Activated CD4-positive, alpha-beta T cell treated with anti-CD3 and anti-CD28 coated beads, Interleukin-2, amount 50 U/mL, for 1 hour (primary cell): ENCODE measurements around the gene C6orf120.

Source experiments
- DNase-seq: peaks from one replicate; pipeline ENCODE4 v3.0.0-alpha.2; 2020

The C6orf120 gene

DNA sequence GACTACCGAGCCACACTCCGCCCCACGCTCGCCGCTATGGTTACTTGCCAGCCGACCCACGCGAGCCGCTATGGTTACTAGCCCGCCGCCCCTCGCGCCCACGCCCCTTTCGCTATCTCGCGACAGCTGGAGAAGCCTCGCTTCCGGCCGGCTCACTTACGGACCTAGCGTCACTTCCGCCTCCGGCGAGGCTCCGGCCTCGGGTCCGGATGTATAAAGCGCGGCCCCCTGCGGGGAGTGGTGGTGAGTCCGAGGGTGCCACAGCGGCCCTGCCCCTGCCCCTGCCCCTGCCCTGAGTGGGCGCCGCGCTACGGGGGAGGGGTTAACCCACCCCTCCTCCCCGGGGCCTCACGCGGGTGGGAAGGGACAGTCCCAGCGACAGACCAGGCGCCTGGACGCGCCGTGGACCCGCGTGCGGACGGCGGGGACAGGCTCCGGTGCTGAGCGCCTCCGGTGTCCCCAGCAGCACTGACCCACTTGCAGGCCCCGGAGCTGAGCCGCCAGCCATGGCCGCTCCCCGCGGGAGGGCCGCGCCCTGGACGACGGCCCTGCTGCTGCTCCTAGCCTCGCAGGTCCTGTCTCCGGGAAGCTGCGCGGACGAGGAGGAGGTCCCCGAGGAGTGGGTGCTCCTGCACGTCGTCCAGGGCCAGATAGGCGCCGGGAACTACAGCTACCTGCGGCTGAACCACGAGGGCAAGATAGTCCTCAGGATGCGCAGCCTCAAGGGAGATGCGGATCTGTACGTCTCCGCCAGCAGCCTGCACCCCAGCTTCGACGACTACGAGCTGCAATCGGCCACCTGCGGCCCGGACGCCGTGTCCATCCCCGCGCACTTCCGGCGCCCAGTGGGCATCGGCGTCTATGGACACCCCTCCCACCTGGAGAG lies at the start of gene C6orf120, which contains the start of gene WDR27:
C6orf120 (plus strand) TSS at position 173 of the 886 bp plus-strand sequence; CDS start at position 507, 334 bp downstream.
WDR27 (minus strand) TSS at position 76 of the 886 bp plus-strand sequence. CDS start 13,024 bp downstream, outside the sequence.
- DNase-seq = peak; percentile 96

DNA sequence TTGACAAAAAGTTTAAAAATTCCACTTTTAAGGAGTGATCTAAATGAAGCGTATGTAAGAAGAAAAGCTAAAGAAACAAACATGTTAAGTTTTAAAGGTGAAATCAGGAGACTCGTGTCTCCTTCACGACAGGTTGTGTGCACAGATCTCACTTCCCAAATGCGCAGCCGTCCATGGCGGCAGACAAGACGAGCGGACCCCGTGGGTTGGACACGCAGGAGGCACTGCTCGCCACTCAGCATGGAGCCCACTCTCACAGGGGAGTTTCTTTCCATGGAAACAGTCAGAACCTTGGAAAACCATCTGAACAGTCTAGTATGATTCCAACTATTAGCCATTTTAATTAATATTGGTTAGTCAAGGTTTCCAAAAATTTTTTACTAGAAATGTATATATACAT lies 49.0 kb upstream of the C6orf120 start:
- no peak for DNase-seq

DNA sequence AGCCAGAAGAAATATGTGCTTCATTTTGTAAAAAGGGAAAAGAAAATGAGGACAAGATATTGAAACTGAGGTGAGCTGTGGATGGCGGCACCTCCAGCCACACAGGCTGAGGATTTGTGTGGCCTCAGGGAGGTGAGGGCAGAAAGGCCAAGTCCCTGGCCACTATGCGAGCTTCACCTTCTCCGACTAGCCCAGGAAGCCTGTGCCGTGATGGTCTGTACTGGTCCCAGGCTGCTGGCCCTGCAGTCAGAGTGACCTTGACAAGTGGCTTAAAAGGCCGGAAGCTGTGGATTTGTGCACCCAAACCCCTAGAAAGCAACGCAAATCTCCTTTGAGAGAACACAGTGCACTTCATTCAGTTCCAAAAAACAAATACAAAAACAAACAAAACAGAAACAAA lies 48.2 kb upstream of the C6orf120 start:
- no peak for DNase-seq

DNA sequence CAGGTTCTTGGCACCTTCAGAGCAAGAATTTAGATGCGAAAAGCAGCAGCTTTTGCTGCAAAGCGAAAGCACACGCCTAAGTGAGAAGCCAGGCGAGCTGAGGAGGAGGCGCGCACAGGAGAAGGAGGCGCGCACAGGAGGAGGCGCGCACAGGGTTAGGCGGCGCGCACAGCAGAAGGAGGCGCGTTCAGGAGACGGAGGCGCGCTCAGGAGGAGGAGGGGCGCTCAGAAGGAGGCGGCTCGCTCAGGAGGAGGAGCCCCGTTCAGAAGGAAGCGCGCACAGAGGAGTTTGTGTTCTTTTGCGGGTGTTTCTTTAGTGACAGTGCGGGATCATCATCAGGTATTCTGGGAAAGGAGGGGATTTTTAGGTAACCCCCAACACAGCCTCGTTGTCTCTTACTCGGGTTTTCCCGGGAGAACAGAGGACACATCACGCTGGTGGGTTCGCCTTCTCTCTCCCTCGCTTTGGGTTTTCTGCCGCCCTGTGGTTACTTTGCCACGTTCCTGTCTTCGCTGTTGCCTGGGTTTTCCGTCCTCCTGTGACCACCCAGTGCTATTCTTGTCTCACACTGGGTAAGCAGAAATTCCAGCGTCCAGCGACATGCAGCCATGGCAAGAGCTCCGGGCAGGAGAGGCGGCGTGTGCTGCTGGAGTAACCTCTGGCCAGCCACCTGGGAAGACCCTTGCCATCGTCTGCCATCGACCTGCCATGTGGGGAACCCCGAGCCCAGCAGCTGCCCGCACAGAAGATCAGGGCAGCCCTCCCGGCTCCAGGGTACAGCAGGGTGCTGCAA lies 47.1 kb upstream of the C6orf120 start:
- peak; percentile 72 for DNase-seq

DNA sequence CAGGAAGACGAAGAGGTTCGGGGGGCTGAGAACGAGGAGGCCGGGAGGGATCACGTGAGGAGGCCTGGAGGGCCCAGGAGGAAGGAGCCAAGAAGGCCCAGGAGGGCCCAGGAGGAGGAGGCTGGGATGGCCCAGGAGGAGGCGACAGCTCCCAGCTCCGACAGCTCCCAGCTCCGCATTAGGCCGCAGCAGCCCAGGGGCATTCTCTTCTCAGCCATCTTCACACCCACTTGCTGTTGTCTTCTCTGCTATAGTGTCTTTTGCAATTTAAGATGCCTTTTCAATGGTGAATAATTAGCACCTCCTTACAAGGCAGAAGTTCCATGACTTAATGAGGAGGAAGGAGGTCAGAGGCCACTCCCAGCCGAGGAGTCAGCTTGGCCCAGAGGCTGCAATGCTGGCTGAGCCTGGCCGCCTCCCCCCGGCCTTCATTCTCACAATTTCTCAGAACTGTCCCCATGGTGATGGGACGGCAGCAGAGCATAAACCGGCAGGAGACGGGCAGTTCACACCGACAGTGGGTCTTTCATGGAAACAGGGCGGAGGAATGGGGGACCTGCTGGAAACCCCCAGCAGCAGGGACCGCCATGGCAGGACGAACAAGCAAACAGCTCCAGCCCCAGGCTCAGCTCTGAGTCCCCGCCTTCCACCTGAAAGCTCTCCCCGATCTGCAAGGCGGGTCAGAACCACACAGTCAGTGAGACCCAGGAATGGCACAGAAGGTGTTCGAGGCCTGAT lies 45.2 kb upstream of the C6orf120 start:
- DNase-seq = no peak

DNA sequence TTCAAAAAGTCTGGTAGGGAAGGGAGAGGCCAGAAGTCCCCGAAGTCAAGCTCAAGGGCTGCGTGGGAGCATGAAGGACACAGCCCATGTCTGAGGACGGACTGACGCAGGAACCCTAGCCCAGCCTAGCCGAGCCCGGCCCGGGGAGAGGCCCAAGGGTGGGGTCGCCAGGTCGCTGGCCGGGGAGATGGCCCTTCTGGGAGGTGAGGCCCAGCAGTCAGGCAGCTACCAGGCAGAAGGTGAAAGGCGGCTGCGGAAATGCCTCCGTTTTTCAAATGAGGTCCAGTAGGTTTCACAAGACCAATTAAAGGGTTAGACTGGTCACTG lies 44.7 kb upstream of the C6orf120 start:
- no peak for DNase-seq

DNA sequence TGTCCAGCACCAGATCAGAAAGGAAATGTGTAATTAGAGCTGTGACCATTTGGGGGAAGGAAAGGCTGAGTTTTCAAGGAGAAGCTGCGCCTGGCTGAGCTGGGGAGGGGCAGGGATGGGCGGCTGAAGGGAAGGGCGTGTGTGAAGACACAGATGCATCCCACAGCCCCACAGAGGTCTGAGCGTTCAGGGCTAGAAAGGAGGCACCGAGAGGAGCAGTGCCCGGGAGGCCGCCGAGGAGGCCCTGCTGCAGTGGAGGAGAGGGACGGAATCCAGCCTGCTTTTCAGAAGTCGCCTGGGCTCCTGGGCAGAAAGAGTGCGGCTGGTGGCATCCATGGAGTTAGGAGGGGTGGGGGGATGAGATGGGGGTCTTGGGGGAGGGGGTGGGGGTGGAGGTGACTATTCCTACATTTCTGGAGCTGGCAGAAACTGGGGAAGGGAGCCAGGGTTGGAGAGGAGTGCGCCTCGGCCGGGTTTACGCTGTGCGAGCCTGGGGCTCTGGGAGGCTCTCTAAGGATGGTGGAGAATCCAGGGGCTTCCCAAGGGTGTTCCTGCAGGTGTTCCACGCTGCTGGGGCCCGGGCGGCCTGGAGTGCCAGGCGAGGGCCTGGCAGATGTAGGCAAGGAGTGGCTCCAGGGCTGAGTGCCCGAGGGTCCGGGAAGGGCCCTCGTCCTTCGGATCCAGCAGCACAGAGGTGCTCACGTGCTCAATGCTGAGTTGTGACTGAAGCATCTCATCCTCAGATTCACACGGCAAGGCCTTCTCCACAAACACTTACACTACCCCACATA lies 41.9 kb upstream of the C6orf120 start:
- no peak for DNase-seq

DNA sequence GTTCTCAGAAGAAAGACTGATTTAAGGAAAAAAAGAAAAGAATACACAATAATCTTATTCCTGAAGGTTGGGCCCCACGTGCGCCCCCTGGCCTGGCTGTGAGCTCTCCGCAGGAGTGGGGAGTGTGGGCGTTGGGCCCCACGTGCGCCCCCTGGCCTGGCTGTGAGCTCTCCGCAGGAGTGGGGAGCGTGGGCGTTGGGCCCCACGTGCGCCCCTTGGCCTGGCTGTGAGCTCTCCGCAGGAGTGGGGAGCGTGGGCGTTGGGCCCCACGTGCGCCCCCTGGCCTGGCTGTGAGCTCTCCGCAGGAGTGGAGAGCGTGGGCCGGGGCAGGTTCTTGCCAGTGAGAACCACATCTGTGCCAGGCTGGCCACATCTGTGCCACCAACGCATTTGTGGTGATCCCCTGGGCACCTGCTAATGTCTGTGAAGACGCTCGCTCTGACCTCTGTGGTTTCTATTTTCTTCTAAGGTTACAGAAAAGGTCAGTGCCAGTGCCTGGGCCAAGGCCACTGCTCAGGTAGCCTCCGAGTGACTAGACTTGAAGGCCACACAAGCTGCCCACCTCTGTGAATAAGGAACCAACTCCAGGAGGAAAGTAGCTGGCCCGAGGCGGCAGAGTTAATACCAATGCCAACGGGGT lies 41.1 kb upstream of the C6orf120 start:
- DNase-seq = no peak

DNA sequence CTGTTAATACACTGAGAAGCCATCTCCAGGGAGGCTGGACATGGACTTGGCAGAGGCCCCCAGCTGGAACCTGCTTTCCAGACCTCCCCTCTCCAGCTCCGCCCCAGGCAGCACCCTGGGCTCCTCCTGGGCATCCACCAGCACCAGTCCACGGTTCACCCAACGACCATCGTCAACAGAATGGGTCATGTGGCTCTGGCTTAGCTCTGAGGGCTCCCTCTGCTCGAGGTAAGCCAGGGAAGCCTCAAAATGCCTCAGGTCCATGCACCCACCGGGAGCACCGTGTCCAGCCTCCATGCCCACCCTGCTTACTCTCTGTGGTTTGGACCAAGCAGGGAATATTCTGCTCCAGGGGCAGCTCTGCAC lies 40.6 kb upstream of the C6orf120 start:
- no peak for DNase-seq

DNA sequence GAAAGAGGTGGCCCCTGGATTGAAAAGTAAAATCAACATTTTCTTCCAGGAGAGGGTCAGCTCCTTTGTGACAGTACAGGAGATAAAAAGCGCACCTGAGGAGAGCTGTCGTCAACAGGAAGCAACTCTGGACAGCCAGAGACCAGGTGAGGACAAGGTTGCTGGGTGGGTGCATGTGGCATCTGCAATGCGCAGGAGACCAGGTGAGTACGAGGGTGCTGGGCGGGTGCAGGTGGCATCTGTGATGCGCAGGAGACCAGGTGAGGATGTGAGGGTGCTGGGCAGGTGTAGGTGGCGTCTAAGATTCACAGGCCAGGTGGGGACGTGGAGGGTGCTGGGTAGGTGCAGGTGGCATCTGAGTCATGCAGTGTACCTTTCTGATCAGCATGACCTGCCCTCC lies 38.5 kb upstream of the C6orf120 start:
- no peak for DNase-seq

DNA sequence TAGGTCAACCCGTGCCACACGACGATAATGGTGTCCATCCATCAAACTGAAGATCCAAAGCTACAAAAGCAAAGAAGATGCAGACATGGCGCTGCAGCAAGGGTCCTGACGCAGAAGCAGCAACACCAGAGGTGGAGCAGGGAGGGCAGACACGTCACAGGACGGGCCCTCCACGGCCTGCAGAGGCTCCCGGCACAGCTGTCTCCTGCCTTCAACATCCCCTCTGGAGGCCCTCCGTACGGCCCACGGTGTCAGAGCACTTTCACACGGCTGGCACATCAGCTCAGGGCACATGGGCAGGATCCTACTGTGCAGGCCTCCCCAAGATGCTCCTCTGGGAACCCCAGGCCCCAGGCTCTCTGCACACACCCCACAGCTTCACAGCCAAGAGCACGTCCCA lies 37.7 kb upstream of the C6orf120 start:
- no peak for DNase-seq

DNA sequence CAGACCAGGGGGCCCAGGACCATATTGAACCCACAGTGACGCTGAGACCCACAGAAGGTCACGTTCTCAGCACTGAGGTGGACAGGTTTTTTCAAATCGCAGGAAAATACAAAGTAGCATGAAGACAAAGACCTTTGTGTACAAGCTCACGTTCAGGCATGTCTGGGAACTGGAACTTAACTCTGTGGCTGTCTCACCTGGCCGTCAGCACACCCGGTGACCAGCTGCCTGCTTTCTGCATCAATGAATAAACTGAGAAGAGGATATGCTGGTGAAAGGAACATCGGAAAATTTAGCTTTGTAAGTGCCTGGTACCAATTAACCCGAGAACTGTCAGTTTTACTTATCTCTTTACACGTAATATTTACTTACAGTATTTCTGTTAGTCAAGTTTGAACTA lies 36.6 kb upstream of the C6orf120 start:
- no peak for DNase-seq

DNA sequence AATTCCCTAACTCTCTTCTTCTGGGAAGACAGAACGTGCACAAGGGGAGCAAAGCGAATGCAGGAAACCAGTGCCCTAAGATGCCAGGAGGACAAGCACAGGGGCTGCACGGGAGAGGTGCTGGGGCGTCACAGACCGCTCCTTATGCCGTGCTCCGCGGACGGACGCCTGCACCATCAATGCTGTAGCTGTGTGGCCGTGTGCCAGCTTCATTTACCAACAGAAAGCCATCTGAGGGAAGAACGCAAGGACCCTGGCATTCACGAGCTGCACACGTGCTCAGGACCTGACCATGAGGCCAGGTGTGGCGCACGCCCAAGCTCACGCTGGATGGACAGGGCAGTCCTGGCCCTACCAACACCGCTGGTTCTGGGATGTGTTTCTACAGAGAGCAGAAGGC lies 35.5 kb upstream of the C6orf120 start:
- no peak for DNase-seq

DNA sequence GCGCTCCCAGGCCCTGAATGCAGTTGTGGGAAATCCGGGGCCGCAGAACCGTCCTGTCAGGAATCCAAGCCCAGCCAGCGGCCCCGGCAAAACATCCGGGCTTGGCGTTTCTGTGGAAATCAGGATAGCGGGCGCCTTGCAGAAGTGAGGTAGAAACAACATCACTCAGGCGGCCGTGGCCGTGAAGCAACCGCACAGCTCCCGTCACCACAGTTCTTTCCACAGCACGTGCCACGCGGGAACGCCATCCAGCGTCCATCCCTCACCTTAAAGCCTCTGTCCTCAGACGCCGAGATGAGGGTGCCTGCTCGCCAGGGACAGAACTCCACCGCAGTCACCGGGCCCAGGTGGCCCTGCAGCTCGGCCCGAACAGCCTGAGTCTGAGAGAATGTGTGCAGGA lies 34.2 kb upstream of the C6orf120 start:
- no peak for DNase-seq

DNA sequence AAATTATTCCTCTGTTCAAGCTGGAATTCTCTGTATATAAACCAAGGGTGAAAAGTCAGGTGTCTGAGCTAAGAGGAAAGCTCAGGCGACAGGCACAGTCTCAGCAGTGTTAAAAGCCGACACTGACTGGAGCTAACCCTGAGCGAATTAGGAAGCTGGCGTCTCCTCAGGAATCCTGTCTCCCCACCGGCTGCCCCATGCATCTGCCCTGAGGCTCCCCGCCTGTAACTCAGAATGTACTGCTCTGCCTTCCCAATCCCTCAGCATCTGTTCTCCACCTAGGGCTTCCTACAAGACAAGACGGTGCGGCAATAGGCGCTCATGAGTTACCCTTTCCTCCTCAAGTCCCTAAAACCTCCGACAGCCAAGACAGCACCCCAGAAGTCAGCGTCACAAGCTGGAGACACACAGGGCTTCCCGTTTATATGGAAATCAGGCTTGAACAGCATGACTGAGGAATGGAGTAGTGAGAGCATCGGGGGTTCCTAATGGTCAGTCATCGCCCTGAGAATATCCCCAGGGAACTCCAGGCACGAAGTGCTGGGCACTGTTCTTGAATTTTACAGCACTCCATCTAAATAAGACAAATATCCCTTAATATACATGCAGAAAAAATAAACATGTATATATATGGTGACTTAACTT lies 33.6 kb upstream of the C6orf120 start:
- DNase-seq = no peak

DNA sequence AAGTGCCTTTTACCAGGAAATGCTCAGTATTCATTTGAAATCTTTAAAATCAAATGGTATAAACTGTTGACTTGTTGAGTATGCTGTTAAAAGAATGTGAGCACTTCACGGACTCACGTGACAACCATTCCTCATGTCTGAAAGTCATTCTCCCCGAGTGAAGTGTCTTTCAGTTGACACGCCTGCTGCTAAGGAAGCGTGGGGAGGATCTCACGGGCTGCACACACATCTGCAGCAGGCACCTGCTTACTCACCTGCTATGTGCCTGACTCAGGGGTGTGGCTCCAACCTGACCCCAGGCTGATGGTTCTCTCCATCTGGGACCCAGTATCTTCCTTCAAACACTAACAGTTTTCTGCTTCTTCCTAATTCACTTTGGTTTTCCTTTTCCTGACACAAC lies 32.8 kb upstream of the C6orf120 start:
- no peak for DNase-seq

DNA sequence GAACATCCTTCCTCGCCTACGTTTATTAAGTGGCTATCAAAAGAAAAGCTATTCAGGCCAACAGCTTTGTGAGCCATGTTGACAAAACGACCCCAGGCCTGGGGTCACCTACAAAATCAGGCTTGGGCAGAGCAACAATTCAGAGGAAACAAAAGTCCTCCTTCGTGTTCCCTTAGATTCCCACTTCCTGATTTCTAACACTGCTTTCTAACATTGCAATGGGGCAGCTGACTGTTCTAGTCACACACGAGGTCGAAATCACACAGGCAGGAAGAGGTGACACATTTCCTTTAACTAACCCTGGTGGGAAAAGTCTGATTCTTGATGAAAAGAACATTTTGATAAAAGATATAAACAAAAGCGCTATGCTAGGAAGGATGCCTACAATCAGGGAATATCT lies 32.0 kb upstream of the C6orf120 start:
- no peak for DNase-seq

DNA sequence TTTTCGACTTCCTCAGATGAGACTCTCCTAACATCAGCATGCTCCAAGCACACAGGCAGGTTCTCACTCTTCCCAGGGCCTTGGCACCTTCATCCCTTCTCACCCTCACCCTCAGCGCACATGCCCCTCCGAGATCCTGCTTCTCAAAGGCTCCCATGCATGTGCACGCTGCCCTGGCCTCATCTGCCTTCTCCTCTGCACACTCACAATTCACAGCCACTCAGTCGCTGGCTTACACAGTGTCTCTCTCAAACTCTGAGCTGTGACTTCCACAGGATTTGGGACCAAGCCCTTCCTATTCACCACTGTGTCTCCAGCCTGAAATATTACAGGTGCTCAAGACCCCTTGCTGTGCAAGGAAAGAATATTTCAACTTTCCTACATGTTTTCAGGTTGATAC lies 30.4 kb upstream of the C6orf120 start:
- DNase-seq = no peak

DNA sequence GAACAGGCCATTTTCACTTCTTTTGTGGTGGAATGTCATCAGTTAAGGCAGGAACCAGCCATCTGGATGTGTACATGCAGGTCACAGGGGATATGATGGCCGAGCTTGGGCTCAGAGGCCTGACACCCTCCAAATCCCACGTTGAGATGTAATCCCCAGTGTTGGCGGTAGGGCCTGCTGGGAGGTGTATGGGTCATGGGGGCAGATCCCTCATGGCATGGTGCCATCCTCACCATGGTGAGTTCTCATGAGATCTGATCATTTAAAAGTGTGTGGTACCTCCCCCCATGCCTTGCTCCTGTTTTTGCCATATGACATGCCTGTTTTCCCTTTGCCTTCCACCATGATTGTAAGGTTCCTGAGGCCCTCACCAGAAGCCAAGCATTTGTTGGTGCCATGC lies 26.9 kb upstream of the C6orf120 start:
- DNase-seq = no peak

DNA sequence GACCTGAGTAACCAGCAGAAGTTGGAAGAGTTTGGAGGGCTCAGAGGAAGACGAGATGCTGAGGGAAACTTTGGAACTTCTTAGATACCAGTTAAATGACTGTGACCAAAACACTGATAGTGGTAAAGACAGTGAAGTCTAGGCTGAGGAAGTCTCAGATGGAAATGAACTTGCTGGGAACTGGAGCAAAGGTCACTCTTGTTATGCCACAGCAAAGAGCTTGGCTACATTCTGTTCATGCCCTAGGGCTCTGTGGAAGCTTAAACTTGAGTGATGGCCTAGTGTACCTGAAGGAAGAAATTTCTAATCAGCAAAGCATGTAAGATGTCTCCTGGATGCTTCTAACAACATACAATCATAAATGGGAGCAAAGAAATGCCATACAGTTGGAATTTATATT lies 24.8 kb upstream of the C6orf120 start:
- no peak for DNase-seq

DNA sequence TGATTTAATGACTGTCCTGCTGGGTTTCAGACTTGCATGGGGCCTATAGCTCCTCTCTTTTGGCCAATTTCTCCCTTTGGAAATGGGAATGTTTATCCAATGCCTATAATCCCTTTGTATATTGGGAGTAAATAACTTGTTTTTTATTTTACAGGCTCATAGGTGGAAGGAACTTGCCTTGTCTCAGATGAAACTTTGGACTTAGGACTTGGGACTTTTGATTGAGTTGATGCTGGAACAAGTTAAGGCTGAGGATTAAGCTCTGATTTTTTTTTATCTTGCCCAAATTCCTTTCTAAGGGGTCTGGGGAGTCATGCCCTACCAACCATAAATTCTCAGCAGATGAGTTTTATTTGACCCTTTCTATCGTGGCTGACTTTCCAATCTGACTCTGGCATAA lies 23.6 kb upstream of the C6orf120 start:
- DNase-seq = no peak

DNA sequence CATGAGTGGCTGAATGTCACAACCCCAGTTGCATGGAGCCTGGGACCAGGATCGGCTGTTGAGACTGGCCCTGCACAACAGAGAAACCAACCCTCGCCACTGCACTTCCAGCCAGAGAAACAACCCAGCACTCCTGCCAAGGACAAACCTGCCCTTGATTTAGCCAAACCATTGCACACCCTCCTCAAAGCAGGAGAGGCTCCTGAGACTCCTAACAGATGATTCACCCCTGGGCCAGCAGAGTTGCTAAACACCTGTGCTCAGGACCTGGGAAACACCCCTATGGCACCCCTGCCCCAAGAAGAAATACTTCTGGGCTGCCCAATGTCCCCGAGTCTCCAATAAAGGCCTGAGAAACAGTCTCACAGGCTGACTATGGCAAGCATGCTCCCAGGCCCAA lies 17.9 kb upstream of the C6orf120 start:
- no peak for DNase-seq
